Left forelimb (tissue), 1 donor: ENCODE data around the gene NRXN3.

ENCODE experiments used
- DNase-seq: peaks from one replicate; pipeline ENCODE4 v3.0.0-alpha.2; 2018; ENCODE audit warnings: low spot score

NRXN3 gene

DNA sequence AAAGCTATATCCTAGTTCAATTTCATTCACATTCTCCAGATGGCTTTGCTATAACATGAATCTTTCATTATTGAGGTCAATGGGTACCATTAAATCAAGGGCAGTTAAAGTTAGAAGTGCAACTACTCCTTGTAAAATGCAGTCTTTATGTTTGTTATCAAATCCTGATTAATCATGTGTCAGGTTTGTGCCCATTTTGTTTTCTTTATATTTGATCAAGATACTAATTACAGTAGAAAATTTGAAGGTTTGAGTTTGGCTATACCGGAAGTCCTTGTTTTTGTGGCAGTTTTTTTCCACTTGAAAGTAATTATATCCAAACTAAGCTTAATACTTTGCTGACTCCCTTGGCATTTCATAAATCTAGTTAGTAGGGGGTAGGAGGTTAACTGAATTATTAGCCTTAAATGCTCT, 1528.1 kb downstream of the NRXN3 start:
- DNase-seq: no peak

DNA sequence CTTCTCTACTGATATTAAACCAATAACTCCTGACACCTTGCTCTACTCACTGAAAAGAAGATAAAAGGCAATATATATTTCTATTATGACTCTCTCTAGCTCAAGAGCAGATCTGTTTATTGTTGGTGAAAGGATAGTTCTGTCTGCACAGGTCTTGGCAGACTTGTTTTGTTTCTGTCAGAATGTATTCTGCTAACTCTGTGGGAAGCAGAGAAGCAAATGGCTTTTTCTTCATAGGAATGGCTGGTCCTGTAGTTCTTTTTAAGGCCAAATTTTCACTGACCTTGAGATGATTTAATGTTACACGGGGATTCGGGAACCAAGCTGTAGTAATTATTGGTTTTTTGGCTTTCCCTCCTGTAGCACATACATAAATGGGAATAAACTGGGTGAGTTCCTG, 1529.0 kb downstream of the NRXN3 start:
- DNase-seq: no peak

DNA sequence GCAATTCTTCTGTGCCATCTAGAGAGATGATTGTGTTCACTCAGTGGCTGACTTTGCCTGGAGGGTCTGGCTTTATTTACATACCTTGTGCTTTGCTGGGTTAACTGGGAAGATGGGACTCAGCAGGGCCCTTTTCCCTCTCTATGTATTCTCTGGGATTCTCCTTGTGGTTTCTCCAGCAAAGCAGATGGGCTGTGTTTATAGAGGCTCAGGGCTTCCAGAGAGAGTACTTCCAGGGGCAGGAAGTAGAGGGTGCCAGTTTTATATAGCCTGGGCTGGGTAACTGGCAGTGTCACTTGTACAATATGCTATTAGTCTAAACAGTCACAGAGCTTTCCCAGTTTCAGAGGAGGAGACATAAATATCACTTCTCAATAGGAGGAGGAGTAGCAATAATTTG, 1531.2 kb downstream of the NRXN3 start:
- DNase-seq: no peak

DNA sequence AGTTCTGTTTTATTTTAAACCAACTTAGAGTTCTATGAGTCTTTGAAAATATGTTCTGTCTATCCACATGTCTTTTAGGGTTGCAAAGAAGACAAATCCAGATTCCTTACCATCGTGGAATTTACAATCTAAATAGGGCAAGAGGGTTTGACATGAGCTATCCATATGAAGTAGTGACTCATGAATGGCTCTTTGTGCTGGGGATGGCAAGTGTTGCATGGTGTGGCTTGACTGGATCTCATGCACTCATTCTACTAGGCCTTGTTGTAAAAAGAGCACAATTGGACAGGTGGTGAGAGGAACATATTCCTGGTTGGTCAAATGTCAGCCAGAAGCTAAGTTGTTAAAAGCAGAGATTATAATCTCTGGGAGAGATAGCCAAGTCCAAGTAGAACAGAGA, 1532.0 kb downstream of the NRXN3 start:
- DNase-seq: no peak

DNA sequence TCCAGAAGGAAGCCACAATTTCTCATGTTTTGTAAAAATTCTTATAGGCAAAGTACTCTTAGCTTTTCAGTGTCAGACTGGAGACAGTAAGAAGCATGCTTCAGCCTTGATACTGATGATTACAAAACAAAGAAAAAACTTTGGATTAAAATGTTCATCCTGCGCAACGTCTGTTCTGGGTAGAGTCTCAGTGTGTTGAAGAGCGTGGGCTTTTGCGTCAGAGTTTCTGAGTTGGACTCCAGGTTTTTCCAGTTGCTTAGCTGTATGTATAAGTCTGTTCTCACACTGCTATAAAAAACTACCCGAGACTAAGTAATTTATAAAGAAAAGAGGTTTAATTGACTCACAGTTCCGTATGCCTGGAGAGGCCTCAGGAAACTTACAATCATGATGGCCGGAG, 1533.0 kb downstream of the NRXN3 start:
- no peak for DNase-seq

DNA sequence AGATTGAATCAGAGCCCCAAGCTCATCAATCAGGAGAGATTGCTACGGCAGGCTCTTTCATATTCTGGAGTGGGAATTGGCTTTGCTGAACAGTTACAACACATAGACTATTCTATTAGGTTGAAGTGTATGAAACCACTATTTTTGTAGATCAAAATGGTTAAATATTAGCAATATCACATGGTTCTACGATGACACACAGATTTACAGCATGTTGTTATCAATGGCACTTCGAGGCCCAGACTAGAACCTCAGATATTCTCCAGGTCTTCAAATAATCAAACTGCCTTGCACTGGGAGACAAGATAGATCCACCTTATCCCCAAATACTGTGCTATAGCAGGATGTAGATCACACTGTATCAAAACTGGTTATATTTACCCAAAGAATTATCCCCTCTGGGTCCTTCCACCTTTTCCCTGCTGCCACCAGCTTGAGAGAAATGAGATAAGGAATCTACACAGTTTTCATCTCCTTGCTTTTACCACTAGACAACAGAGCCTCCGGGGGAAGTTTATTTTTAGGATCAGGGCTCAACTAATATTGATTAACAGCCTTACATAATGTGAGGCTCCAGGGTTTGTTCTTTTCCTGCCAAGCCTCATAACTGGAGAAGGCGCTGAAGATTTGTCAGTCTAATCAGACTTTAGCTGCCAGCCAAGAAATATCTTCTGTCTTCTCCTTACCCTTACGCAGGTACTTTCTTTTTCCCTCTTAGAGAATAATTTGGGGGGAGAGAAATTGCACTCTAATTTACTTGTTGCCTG, 1534.1 kb downstream of the NRXN3 start:
- DNase-seq: no peak

DNA sequence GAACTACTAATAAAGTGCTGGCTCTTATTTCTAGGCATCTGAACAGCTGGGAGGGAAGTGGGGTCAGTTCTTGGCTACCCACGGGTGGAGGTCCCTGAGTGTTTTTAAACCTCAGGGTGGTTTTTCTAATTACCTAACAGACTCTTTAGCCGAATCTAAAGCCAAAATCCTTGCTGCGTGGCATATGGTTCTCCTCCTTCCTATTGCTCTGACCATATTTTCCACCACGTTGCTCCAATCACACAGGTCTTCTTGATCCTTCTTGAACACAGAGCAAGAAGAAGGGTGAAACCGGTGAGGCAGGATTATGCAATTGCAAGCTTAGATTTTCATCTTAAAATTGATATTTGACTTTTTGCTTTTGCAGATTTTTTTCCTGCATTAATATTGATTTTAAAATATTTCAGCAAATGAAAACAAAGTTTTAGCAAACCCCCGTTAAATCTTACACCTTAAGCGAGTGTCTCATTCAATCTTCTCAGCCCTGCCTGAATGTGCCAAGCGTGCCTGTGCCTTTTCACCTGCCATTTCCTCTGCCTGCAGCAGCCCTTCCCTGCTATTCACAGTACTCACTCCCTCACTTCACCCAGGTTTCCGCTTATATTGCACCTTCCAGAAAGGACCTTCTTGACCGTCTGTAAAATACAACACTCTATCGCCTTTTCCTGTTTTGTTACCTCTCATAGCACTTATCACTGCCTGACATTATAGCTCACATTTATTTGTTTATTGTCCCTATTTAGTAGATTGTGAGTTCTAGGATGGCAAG, 1535.1 kb downstream of the NRXN3 start:
- DNase-seq: no peak

DNA sequence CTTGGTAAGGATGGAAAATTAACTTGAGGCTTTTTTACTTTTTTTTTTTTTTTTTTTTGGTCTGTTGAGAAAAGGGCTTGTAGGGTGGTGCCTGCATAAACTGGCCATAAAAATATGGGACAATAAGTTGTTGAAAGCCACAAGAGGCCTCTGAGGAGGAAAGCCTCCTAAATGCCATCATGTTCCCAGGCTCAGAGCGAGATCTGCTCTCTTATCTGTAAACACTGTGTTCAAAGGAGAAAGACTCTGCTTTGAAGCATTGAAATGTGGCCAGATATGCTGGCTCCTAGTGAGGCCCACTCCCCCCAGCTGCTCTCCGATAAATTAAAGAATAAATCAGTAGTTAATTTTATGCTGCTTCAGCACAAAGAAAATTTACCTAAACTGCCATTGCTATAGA, 1536.2 kb downstream of the NRXN3 start:
- DNase-seq: no peak

DNA sequence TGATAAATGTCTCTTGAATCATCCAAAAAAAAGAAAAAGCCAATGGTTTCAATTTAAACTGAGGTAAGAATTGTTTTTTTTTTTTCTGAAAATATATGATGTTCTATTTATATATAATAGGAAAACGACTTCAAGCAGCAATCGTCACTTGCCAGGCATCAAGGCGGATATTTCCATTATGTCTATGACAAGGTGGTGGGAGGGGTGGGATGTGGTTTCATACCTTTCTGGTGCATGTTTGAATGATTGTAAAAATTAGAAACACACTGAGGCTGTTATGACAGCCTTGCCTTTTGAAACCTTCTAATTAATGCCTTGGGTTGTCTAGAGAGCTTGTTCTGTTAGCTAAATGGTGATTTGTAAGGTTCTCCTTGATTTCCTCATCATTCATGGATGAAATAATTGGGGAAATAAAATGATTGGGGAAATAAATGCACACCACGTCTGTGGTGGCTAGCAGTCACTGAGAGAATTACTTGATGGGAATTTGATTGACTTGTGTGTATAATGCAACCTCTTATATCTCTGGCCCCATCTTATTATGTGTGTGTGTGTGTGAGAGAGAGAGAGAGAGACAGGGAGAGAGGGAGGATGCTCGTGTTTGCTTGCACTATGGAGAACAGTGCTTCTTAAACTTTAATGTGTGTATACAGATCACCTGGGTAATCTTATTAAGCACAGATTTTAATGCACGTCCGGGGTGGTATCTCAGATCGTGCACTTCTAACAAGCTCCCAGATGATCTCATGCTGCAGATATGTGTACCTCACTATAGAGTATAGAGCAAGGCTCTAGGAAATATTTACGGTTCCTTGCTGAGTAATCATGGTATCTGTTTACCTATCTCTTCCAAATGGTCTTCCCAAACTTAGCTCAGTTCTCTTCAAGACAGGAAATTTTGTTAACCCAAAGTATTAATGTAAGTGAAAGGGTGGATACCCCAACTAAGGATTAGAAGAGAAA, 1538.5 kb downstream of the NRXN3 start:
- no peak for DNase-seq

DNA sequence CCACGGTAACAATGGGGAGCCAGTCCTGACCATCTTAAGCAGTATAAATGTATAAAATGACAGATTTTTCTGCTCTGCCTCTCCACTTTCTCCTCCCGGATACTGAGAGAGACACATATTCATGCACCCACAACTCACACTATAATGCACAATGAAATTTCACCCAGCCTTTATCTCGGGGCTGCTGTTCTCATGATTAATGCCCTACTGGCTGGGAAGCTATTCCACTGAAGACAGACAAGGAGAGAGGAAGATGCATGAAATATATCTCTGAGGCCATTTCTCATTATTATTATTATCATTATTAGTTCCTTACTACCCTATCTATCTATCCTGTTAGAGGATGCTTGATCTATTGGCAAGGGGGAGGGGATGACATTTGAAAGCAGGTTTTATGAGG, 1539.4 kb downstream of the NRXN3 start:
- DNase-seq: no peak

DNA sequence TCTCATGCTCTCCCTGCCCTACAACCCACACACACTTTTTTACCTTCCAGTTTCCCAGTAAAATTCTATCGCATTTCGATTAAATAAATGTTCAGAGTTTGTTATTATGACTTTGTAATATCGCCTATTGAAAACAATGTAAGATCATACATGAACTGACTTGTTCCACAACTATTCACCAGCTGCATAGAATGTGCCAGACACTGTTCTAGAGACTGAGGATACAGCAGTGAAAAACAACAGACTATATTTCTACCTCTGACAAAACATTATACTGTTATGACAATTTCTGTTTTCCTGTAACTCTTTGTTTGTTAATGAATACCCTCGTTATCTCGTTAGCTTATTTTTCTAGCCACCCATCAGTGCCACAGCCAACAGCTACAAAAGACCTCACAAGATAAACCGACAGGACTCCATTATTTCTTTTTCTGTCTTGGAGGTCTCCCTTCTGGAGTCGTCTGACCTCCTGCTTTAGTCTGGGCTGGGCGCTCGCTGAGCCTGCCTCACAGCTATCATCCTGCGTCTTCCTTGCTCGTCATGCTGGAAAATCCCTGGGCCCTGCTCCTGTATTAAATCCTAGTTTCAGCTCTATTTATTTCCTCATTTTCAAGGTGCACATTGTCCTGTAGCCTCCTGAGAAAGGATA, 1542.3 kb downstream of the NRXN3 start:
- DNase-seq: no peak

DNA sequence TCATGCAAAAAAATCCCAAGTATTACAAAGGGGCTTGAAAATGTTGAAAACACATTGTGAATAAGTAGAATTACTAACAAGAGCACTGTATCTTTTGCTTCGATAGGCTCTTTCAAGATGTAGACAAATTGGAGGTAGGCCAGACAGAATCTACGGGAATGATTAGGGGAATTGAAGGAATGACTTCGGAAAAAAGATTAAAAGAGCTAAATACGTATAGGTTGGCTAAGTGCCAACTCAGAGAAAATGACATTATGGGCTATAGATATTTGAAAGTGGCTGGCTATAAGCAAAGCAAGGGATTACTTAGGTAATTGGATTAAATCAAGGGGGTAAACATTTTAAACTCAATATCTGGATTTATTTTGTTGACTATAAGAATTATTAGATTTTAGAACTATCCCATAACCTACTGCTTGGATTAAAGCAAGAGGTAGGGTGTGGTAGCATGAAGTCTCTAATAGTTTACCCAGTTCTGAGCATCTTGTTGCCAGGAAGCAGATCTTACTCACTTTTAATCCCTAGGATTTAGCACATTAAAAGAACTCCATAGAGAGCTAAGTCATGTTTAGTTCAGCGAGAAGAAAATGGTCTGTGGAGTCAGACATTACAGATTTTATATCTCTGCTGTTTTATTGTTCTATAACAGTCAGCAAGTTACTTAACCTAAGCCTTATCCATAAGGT, 1551.4 kb downstream of the NRXN3 start:
- DNase-seq: no peak

DNA sequence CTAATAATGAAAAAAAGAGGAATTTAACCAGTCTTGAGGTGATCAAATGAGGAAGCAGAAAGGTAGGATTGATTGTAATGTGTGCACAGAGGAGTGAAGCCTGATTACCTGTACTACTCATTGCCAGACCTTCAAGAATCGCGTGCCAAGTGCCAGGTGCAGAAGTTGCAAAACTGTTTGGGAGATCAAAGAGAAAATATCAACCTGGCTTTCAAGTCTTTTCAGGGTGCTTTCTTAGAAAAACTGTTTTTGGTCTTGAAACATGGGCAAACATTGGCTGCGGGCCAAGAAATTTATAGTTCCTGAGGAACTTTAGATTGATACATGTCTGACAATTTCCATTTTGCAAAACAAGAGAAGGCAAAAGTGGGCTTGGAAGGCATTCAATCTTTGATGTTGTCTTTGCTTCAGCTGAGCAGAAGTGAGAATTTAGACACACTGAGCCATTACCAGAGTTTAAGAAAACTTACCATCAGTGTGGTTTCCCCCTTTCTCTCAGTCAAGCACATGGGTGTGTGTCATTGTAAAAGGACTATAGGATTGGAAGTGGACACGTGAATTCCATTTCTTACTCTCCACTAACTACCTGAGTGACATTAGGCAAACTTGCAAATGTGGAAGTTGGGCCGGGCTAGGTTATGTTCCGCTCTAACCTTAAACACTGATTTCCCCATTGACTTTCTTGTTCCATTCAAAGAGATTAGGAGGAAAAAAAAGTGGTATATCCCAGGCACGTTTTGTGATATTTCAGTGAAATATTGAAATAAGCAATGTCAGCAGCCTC, 1555.0 kb downstream of the NRXN3 start:
- DNase-seq: no peak

DNA sequence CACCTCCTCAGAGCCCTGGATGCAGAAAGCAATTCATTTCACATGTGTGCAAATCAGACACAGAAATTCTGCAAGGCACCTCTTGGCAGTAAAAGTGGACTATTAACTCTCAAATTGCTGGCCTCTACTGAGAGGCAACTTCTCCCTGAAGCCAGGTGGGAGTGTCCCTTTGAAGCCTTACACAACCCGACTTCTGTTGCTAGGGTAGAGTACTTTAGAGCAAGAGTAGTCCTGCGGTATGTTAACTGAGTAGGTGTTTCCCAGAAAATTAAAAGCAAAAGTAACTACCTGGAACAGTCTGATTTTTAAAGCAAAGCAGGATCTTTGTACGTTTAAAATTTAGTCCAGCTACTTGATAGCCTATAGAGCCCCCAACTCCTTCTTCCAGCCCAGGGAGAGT, 1557.7 kb downstream of the NRXN3 start:
- no peak for DNase-seq

DNA sequence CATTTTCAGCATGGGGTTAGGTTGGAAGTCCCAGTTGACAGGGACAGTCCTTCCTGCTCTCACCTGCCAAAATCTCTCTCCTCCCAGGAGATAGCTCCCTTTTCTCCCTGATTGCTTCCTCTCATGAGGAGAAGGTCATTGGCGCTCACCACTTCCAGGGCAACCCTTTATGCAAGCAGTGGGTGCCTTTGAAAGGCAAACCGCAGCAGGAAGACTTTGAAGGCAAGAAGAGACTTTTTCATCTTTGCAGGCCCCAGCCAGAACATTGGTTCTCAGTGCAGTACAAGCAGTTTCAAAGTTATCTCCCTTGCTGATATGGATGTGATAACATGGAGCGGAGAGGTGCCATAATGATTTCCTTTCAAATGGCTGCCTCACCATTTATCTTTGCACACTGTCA, 1558.2 kb downstream of the NRXN3 start:
- DNase-seq: no peak

DNA sequence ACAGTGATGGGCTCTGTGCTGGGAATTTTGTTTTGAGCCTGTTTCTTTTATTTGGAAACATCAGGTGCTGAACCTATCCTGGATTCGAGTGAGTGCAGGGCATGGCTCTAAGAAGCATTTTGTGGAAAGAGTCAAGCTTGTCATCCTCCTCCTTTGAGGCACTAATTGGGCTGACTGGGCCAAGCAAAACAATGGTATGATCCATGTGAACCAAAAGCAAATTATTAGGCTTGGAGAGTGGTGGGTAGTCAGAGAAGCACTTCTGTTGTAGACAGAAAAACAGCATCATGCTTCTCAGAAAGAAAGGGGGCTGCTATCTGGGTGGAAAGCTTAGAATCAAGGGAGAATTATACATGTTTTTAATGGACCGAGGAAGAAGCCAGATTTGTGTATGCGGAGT, 1559.6 kb downstream of the NRXN3 start:
- no peak for DNase-seq

DNA sequence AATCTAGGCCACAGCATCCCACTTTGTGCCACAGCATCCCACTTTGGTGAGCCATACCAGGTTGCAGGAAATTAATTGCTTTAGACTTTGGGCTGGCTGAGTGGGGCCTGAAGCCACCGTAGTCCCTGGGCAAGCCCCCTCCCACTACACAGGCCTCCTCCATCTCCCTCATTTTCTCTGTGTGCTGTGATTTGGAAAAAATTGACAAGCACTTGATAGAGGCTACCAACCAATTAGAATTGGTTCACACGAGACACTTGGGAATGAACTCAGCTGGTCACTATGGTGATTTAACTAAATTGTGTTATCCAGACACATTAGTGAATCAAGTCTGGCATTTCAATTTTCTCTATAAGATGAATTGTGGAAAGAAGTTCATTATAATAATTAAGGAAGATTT, 1560.0 kb downstream of the NRXN3 start:
- DNase-seq: no peak

DNA sequence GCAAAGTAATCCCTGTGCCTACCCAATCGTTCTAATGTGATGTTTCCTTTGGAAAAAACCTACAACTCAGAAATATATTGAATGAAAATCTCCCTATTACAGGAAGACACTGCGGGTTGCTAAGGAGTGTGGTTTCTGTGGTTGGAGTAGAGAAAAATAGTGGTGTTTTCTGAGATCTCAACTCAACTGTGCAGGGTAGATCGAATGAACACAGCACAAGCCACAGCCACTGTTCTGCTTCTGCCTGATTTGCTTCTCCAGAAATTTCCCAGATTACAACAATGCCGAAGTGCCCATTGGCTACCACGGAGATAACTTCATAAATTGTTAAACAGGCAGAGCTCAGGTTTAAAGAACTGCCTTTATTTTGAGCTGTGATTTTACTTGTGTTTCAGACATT, 1560.8 kb downstream of the NRXN3 start:
- DNase-seq: no peak

DNA sequence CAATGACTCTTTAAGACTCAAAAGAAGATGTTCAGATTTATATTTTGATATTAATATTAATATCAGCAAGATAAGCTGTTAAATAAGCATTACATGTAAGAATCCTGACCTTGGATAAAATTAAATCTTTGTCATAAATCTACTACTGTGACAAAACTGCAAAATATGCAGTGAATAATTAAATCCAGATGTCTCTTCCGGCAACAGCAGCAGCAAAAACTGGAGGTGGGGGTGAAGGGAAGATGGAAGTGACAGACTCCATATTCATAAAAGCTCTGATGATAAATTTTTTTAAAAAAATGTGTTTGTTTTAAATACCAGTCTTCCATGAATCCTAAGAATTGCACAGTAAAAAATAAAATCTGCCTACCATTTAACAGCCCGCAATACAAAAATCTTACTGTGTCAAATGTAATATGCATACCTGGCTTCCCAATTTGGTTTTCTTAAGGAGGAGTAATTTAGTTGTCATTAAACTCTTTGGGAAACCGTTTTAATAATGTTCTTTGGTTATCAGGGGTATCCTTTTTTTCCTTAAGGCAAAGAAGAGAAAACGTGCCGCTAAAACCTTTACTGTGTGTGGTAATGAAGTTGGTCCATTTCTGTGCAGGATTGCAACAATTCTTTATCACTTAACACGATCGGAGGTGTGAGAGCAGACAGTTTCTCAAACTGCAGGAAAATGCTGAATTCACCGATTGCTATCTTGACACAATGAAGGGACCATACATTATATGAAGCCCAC, 1562.9 kb downstream of the NRXN3 start:
- DNase-seq: no peak

DNA sequence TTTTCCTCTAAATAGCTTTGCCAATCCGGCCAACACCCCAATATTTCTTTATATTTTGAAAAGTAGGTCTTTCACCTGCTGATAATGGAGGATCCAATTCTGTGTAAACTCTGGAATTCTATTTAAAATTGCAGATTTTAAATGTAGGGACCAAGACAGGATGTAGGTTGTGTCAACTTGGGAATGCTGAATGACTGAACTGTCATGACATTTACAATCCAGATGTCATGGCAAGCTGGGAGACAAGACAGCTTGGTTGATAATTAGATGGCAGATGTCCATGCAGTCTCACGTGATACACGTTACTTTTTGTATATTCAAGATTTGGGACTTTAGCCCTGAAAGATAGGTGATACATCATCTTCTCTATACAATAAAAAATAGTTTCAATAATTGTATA, 1564.0 kb downstream of the NRXN3 start:
- DNase-seq: no peak
